HS-5 (cell line): ENCODE measurements around the gene MYO18B.

Experiments used
- DNase-seq: peaks from one replicate; pipeline ENCODE4 v3.0.0-alpha.2; 2012; ENCODE audit warnings: low read depth

MYO18B gene

DNA sequence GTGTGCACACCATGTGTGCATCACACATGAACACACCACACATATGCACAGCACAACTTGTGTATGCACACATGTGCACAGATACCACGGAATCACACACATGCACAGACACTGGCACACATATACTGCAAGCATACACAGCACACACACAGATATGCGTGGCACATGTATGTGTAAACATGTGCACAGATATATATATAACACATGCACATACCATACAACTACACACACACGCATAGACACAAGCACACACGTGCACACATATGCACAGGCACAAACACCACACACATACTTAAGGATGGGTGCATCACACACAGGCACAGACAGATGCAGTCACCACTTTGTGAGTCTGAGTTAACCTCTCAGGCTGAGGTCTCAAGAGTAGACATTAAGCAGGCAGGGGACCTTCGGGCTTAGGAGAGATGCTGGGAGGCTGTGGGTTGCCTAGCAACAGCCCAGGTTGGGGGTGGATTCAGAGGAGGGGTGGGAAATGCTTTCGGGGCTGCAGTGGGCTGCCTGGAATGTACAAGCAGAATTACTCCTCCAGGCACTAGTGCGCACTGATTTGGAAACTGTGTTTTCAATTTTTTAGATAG lies 82.9 kb downstream of the MYO18B start:
- DNase-seq, result no peak

GRCh38 chr22:25827415-25827814 lies 85.4 kb downstream of the MYO18B start:
- DNase-seq, result no peak

GRCh38 chr22:25828422-25828821 lies 86.4 kb downstream of the MYO18B start:
- no peak for DNase-seq

DNA sequence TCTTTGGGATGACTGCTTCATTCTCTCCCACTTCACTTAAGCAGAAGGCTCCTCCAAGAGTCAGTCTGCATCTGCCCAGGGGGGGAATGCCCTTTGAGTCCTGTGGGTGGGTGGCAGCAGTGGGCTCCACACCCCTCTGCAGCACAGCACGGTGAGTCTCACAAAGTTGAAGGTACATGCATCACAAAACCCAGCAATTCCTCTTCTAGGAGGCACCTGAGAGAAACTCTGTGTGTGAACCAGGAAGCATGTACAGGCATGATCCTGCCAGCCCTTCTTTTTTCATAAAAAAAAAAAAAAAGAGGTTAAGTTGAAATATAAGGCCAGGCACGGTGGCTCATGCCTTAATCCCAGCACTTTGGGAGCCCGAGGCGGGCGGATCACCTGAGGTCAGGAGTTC lies 87.2 kb downstream of the MYO18B start:
- DNase-seq, result no peak

DNA sequence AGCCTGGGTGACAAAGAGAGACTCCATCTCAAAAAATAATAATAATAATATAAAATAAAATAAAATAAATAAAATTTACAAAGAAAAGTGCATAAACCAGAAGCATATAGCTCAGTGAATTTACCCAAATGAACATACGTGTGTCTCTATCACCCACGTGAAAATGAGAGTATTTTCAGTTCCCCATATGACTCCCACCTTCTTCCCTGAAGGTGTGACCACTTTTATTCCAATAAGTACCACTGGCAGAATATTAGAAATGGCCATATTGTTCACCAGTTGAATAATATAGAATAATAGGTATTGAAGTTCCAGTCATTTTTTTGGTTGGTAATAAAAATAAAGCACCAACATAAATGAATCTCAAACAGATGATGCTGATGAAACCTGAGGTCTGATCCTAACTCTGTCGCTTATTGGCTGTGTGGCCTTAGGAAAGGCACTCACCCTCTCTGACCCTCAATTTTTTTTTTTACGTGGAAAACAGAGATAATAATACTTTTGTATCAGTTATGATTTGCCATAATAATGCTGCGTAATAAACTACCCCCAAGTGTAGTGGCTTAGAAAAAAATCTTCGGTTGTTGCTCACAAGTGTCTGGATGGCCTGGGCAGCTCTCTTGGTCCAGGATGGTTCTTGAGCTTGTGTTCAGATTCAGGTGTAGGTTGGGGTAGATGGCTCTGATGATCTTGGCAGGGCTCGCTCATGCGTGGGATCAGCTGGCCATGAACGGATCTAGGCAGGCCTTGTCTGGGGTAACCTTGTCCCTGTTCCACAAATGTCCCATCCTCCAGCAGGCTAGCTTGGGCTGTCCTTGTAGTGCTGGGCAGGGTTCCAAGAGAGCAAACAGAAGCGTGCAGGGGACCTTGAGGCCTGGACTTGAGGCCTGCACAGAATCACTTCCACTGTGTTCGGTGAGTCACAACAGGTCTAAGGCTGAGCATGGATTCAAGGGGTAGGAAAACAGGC lies 88.1 kb downstream of the MYO18B start:
- DNase-seq, result no peak

DNA sequence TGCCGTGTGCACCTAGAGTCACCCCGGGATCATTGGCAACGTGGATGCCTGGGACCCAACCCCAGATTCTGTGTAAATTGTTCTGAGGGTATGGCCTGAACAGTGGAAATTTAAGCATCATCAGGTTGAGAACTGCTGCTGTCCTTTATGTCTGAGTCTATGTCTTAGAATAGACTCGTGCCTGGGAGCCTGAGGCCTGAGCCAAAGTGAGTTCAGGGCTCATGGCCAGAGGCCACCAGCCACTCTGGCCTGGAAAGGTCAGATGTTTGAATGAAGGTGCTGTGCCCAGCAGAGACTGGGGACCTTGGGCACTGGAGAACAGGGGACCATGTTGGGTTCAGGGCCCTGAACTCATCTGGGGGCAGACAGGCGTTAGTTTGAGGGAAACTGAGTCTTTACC lies 91.1 kb downstream of the MYO18B start:
- DNase-seq, result no peak

GRCh38 chr22:25833676-25834075 lies 91.7 kb downstream of the MYO18B start:
- DNase-seq, result no peak

DNA sequence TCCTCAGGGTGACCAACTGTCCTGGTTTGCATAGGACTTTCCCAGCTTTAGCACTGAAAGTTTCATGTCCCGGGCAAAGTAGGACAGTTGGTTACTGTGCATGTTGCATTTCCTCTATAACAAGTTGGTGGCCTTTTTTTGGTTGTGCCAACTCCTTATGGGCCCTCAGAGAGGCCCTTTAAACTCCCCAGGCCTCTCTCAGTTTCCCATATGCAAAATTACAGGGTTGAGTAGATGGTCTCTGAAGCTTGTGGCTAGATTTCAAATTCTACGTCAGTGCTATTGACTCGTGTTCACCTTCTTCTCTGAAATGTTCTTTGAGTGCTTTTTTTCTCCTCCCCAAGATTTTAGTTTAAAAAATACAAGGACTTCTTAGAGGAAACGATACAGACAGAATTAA lies 92.5 kb downstream of the MYO18B start:
- no peak for DNase-seq

- no peak for DNase-seq
Observed at GRCh38 chr22:25835348-25835747, 93.4 kb downstream of the MYO18B start.

DNA sequence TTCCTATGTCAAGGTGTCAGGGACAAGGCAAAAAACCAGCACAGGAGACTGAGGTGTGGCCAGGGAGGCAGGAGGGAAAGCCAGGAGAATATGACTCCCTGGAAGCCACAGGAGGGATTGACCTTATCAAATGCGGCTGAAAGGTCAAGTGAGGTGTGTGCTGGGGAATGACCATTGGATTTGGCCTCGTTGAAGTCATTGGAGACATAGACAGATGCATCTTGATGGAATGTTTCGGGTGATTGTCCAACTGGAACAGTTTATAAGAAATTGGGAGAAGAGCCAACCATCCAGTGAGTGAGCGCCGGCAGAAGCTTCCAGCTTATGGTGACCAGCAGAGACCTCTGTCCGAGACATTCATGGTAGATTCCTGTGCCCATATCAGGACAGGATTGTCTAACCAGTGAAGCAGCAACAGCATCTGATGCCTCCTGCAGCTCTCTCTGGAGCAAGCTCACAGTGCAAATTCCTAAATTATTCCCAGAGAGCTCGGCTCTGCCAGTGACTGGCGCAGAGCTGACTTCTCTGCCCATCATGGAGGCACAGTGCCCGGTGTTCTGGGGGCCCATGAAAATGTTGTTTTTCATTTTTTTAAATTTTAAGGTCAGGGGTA lies 95.4 kb downstream of the MYO18B start:
- no peak for DNase-seq

GRCh38 chr22:25838960-25839741 lies 97.2 kb downstream of the MYO18B start:
- DNase-seq, result no peak

GRCh38 chr22:25839755-25840154 lies 97.8 kb downstream of the MYO18B start:
- DNase-seq, result no peak

- no peak for DNase-seq
Observed at GRCh38 chr22:25840167-25840566, 98.2 kb downstream of the MYO18B start.

DNA sequence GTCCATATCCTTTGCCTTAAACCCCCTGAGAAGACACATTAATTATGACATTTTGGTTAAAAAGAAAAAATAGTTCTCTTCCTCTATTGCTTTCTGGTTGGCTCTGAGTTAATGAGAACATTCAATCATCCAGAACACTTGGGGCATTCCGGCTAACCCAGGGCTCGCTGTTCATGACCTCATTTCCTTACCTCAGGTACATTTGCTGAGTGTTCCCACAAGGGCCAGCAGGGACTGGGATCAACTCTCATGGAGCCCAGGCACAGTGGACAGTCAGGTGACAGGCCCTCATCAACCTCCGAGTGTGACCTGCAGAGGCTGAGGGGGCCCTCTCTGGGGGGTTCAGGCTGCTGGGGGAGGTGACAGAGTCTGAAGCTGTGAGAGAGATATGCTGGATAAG lies 98.9 kb downstream of the MYO18B start:
- no peak for DNase-seq

DNA sequence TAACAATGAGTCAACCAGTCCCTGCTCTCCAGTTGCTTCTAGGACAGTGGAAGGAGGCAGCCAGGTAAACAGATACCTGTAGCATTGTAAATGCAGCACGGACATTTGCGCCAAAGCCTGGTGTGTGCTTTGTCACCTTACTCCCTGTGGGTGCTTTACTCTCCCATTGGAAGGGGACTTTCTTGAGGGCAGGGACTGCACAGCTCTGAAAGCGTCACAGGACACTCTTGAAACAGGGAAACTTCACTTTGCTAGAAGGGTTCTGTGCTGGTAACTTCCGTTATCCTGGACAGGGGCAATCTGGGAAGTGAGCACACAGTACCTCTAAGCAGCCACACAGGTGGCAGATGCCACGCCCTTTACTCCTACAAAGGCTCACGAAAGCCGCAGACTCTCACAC lies 99.8 kb downstream of the MYO18B start:
- no peak for DNase-seq

DNA sequence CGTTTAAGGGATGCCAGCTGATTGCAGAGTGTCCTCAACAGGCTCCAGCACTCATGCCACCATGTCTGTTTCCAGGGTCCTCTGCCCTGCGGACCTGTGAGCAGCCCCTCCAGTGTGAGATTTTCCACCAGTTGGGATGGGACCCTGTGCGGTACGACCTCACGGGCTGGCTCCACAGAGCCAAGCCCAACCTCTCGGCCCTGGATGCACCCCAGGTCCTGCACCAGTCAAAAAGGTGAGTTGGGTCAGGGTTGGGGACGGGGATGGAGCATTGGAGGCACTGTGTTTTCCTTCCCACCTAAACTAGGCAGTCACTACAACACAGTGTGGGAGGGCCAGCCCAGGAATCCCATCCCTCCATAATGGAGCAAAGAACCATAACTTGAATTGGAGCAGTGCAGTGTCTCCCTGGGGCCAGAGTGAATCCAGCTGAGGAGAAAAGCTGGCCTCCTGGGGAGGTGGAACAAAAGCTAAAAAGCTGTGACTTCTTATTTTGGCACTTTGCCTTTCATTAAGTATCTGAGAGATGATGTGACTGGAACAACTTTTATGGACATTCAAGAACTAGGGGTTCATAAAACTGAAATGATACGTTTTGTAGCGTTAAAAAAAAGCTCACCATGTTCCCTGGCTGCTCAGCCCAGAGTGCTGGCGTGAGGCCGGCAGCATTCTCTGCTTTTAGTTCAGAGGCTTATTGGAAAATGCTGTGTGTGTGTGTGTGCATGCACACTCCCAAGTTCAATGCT lies 101.8 kb downstream of the MYO18B start:
- DNase-seq, result no peak

DNA sequence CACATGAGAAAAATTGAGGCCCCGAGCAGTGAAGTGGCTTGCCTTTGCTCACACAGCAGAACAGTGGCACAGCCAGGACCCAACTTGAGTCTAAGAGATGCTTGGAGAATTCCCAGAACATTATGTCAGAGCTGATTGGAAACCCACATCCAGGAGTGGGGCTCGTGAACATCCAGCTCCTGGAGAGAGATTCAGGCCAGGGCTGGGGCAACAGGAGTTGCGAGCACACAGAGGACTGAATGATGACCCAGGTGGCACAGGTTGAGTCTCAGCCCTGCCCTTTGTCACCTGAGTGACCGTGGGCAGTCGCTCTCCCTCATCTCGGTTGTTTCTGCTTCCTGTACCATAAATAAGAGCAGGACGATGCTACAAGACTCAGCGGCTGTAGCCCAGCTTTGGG lies 102.6 kb downstream of the MYO18B start:
- no peak for DNase-seq

- no peak for DNase-seq
Observed at GRCh38 chr22:25845985-25846745, 104.2 kb downstream of the MYO18B start.

GRCh38 chr22:25847451-25847850 lies 105.5 kb downstream of the MYO18B start:
- no peak for DNase-seq

- DNase-seq, result no peak
Observed at GRCh38 chr22:25848954-25849353, 107.0 kb downstream of the MYO18B start.

GRCh38 chr22:25849522-25849921 lies 107.5 kb downstream of the MYO18B start:
- DNase-seq, result no peak
